HG03432 (cell line): ENCODE results near the gene CDRT15.
"Not testable (repeated sequence)": the region's sequence is repeated elsewhere in the genome, so short reads cannot be mapped to it uniquely, and the experiment has no call there.

ENCODE experiments used
- ATAC-seq: cut with Tn5 transposase; IDR thresholded peaks from one replicate; pipeline ENCODE4 v1.9.1; 2021; ENCODE audit warnings: mild to moderate bottlenecking, moderate library complexity; ENCODE audit not compliant: unreplicated experiment

CDRT15 gene

GRCh38 chr17:14209215-14209614 lies 27.4 kb downstream of the CDRT15 start:
- ATAC-seq = no peak

- ATAC-seq = no peak
These were observed 28.9 kb downstream of the CDRT15 start for GRCh38 chr17:14207791-14208190.

DNA sequence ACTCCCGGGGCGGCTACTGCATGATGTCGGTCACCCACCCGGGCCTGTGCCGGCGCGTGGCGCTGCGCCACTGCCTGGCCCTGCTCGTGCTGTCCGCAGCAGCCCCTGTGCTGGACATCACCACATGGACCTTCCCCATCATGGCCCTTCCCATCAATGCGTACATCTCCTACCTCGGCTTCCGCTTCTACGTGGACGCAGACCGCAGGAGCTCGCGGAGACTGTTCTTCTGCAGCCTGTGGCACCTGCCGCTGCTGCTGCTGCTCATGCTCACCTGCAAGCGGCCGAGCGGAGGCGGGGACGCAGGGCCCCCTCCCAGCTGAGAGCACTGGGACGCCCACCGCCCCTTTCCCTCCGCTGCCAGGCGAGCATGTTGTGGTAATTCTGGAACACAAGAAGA lies 29.8 kb downstream of the CDRT15 start:
- ATAC-seq = no peak

DNA sequence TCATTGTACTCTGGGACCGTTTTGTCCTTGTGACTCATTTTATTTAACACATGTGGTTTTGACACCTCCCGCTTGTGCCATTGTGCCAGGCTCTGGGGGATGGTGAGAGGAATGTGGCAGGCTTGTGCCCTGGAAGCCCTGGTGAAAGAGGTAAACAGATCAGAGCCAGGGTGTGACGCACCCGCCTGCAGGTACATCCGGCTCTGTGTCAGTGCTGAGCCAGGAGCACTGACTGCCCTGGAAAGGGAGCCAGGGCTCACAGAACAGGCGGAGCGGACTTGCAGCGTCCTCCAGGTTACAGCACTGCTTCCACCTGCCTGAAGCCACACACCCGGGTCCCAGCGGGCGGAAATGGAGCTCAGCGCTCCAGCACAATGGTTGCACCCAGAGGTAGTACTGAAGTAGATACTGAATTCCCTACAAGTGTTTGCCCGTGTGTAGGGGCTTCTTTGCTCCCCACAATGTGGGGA lies 30.6 kb downstream of the CDRT15 start:
- no peak for ATAC-seq

- no peak for ATAC-seq
These were observed 31.3 kb downstream of the CDRT15 start for GRCh38 chr17:14205380-14205779.

GRCh38 chr17:14204546-14204945 lies 32.1 kb downstream of the CDRT15 start:
- no peak for ATAC-seq

DNA sequence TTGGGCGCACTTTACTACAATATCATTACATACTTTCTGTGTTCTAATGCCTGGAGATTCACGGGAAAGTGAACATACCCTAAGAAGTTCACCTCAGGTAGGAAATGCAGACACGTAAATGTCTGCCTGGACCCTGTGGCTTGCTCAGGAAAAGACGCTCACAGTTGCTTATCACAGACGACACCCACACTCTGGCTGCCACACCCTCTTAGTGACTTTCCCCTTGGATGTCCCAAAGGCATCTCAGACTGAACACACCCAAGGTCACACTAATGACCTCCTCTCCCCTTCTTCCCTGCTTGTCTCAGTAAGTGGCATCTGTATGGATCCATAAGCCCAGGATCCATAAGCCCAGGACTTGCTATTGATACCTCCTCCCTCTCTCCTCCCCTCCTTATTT lies 32.6 kb downstream of the CDRT15 start:
- no peak for ATAC-seq

DNA sequence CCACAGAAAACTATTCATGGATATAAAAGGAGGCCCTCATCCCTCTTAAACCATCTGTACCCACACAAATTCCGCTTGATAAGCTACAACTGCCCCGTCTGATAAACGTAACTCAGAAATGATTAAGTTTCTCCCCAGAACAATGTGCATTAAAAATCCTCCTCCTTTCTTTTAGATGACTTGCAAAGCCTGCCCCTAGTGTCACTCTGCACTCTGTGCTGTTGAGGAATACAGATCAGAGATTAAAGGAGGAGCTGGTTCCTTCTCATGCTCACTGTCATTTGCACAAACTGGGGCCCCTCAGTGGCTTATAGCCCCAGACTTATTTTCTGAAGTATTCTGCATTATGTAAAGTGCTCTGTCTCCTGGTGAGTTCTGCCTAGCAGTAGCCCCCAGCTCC lies 33.3 kb downstream of the CDRT15 start:
- ATAC-seq = no peak

DNA sequence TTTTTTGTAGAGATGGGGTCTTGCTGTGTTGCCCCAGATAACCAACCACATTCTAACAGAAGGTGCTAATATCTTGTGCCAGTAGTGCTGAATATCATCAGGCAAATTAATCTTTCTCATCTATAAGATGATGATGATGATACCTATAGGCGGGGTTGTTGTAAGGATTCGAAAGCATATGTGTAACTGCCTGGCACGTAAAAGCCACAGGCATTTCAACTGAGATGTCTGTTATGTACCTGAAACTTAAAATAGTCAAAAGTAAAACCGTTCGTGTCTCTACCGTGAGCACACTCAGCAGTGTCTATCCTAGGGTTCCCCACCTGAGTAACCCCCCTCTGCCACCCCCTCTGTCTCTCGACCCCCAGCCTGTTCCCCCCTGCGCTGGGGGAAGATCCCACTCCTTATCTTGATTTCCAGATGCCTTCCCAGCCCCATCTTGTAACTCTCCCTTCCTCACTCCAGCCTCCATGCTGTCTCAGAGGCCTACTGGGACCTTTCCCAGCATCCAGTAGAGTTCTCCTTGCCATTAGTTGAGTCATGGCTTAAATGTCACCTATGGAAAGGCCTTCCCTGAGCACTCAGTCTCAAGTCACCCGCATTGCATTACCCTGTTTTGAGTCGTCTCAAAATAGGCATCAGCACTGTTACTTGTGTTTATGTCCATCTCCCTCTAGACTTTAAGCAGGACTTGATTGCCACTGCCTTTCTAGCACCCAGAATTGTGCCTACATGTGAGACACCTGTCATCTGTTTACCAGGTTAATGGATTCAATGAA lies 34.1 kb downstream of the CDRT15 start:
- ATAC-seq = no peak

GRCh38 chr17:14201988-14202380 lies 34.7 kb downstream of the CDRT15 start:
- ATAC-seq = no peak

- ATAC-seq = no peak
These were observed 35.4 kb downstream of the CDRT15 start for GRCh38 chr17:14201021-14201987.

DNA sequence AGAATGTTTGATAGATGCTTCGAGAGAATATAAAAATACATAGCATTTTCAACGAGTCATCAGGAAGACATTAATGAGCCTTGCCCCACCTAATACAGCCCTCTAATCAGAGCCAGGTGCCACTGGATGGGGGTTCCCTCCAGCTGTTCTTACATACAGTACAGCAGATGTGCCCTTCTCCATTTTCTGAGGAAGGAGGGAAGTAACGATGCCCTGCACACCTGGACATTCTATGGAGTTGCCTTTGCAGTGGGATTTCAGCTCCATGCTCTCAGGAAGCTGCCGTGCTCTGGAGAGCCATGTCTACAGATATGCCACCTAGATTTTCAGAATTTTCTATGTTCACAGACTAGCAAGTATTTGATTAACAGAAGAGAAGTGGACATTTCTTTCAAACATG lies 36.3 kb downstream of the CDRT15 start:
- ATAC-seq = no peak

GRCh38 chr17:14199601-14200000 lies 37.1 kb downstream of the CDRT15 start:
- ATAC-seq = no peak

- ATAC-seq = no peak
These were observed 38.1 kb downstream of the CDRT15 start for GRCh38 chr17:14198575-14198974.

GRCh38 chr17:14198013-14198412 lies 38.6 kb downstream of the CDRT15 start:
- ATAC-seq = no peak

DNA sequence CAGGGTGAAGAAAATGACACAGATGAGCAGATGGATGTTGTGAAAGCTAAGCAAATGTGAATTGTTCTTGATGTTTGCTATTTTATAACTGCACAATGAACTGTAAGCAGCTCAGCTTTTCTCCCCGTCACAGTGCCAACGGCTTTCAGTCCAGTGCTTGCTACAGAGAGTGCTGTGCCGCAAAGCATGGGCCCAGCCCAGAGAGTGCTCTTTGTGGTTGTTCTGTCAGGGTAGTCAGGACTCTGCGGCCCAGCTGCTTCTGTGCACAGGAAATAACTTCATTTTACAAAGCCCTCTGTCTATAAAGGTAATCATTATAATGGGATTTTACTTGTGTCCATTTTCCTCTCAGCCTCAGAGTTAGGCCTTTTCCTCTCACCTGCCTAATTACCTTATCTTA lies 39.1 kb downstream of the CDRT15 start:
- ATAC-seq = no peak

- ATAC-seq = no peak
These were observed 39.6 kb downstream of the CDRT15 start for GRCh38 chr17:14197057-14197456.

GRCh38 chr17:14196377-14196997 lies 40.2 kb downstream of the CDRT15 start:
- ATAC-seq = no peak

DNA sequence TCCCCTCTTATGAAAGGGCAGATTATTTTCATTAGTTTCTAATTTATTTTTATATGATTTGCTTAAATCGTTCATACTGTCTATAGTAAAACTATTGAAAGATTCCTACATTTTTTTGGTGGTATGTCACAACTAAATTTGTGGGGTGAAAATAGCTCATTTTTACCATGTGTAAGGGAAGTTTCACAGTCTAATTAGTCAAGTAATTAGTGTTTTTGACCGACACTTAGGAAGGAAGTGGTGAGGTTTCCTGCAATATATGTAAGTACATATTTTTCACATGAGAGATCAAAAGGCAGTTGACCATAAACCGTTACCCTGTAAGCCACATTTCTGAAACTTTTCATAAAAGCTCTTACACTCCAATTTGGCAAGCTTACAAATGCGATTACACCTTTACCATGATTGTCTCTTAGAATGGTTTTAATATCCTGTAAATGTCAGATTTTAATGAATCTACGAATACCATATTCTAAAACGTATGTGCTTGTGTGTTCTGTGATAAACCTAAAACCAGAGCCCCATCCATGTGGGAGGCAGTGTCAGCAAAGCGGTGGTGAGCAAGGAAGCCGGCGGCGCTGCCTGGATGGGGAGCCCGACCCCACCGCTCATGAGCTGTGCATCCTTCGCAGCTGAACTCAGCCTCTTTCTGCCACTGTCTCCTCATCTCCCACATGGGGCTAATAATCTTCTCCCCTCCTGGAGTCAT lies 43.9 kb downstream of the CDRT15 start:
- peak; percentile 60 for ATAC-seq

DNA sequence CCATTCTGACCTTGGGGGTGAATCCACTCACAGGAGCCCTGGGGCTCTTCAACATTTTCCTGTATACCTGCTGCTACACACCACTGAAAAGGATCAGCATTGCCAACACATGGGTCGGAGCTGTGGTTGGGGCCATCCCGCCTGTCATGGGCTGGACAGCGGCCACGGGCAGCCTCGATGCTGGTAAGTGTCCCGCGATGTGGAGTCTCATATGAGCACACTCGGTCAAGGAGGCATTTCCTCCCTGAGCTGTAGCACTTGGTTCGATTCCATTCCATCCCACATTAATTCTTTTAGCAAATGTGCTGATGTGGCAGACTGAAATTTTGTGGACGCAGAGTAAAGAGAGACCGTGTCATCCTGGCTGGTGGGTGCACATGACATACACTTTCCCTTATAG lies 44.6 kb downstream of the CDRT15 start:
- ATAC-seq = not testable (repeated sequence)

- not testable (repeated sequence) for ATAC-seq
These were observed 45.2 kb downstream of the CDRT15 start for GRCh38 chr17:14191469-14191868.
